SK-N-SH (cell line): ENCODE results near the gene SEMA4D.

ENCODE experiments used
- CHD2 ChIP-seq: fragments of 150-350 bp; IDR thresholded peaks from 2 replicates; pipeline ENCODE4 v1.6.1; 2018; ENCODE audit warnings: low read length; ENCODE audit not compliant: partially characterized antibody
- EP300 ChIP-seq, 2 experiments: IDR thresholded peaks; 2 replicates each; pipeline versions ENCODE4 v1.4.0 to v1.6.1; 2012; ENCODE audit warnings: borderline replicate concordance in 1 of 2, low read depth in 1 of 2, low read length in 1 of 2
- GABPA ChIP-seq: IDR thresholded peaks from 2 replicates; pipeline ENCODE4 v1.4.0; 2012; ENCODE audit warnings: low read depth, mild to moderate bottlenecking
- RFX5 ChIP-seq: IDR thresholded peaks from 2 replicates; pipeline ENCODE4 v1.6.1; 2012; ENCODE audit warnings: mild to moderate bottlenecking, improper control_type of control experiment, low read length
- USF2 ChIP-seq: fragments of 150-350 bp; IDR thresholded peaks from 2 replicates; pipeline ENCODE4 v1.6.1; 2017; ENCODE audit warnings: antibody characterized with exemption, low read length, low read depth, borderline replicate concordance
- YY1 ChIP-seq: IDR thresholded peaks from 2 replicates; pipeline ENCODE4 v1.4.0; 2012; ENCODE audit warnings: low read depth, mild to moderate bottlenecking
- TF ChIP-seq, protein P1 (sequence below): fragments of 200-600 bp; sonication (generic); IDR thresholded peaks from 2 replicates; pipeline ENCODE4 v1.6.1; 2017; ENCODE audit warnings: antibody characterized with exemption, mild to moderate bottlenecking, moderate library complexity

DNA sequence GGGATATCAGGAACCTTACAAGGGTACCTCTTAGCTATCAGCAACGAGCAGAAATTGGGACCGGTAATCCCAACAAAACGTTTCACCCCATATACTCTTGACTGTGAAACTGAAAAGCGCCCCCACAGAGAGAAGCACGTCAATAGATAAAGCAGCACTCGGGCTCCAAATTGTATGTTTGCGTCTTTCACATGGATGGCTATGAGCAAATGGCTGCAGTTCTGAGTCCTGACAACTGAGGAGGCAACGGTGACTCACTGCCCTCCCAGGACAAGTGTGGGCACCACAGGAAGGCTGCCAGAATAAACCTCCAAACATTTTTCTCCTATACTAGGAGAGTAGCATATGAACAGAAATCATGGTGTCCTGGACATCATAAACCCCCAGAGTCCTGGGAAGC lies 36.6 kb downstream of the SEMA4D start:
- TF ChIP-seq GABPA (no peak), RFX5 (no peak), USF2 (no peak), CHD2 (no peak), EP300 (IDR thresholded peaks at IDR 0.05; ENCODE audit: borderline replicate concordance in 1 of 2, low read depth in 1 of 2, low read length in 1 of 2) (no peak), YY1 (no peak)
- TF ChIP-seq, protein P1, sequence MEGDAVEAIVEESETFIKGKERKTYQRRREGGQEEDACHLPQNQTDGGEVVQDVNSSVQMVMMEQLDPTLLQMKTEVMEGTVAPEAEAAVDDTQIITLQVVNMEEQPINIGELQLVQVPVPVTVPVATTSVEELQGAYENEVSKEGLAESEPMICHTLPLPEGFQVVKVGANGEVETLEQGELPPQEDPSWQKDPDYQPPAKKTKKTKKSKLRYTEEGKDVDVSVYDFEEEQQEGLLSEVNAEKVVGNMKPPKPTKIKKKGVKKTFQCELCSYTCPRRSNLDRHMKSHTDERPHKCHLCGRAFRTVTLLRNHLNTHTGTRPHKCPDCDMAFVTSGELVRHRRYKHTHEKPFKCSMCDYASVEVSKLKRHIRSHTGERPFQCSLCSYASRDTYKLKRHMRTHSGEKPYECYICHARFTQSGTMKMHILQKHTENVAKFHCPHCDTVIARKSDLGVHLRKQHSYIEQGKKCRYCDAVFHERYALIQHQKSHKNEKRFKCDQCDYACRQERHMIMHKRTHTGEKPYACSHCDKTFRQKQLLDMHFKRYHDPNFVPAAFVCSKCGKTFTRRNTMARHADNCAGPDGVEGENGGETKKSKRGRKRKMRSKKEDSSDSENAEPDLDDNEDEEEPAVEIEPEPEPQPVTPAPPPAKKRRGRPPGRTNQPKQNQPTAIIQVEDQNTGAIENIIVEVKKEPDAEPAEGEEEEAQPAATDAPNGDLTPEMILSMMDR: no peak
